NB4 (cell line): ENCODE results near the gene SIN3B.

Experiments
- DNase-seq: peaks from one replicate; pipeline ENCODE4 v3.0.0; 2010; ENCODE audit warnings: low read depth
- H3K4me3 ChIP-seq: one replicate; pipeline ENCODE4 v1.5.1; 2011; ENCODE audit warnings: mild to moderate bottlenecking, low read depth, low read length, moderate library complexity
- MYC ChIP-seq: IDR thresholded peaks from 2 replicates; pipeline ENCODE4 v1.6.1; 2011; ENCODE audit warnings: low read depth, low read length
- POLR2A ChIP-seq: IDR thresholded peaks from 2 replicates; pipeline ENCODE4 v1.6.1; 2011; ENCODE audit warnings: mild to moderate bottlenecking; ENCODE audit not compliant: insufficient read length; ENCODE audit errors: extremely low read depth
- TF ChIP-seq, protein P1 (sequence below): IDR thresholded peaks from 2 replicates; pipeline ENCODE4 v1.6.1; 2011; ENCODE audit warnings: low read depth, low read length
- TF ChIP-seq, protein P2 (sequence below): IDR thresholded peaks from one replicate; pipeline ENCODE4 v1.5.1; 2012; ENCODE audit warnings: low read depth, low read length

Gene SIN3B

DNA sequence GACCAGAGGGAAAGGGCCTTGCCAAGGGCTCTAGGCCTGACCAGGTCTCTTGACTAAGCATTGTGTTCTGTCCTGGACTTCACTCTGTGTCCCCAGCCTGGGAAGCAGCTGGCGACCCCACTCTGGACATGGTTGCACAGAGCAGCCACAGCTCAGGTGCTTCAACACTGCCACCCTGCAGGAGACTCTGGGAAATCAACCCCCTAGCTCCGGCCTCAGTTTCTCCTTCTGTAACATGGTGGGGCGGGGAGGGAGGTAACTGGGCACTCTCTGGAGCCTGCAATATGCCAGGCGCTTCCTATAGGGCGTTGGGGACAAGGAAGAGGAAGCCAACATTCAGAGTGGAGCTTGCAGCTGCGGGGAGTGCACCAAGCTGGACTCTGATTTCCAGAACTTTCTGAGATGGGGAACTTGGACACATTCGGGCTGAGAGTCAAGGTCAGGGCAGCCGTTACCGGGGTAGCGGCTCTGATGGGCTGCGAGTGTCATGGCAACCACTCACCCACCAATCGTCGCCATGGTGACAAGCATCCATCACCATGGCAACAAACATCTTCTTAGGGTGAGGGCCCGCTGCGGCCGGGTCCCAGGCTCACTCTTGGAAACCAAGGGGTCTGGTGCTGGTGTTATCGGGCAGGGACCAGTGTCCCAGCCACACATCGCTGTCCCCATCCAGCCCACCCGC, 72.4 kb downstream of the SIN3B start:
- DNase-seq = no peak
- no peak overlapping the region for H3K4me3 ChIP-seq
- TF ChIP-seq, protein P1, sequence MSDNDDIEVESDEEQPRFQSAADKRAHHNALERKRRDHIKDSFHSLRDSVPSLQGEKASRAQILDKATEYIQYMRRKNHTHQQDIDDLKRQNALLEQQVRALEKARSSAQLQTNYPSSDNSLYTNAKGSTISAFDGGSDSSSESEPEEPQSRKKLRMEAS = no peak
- TF ChIP-seq, protein P2, sequence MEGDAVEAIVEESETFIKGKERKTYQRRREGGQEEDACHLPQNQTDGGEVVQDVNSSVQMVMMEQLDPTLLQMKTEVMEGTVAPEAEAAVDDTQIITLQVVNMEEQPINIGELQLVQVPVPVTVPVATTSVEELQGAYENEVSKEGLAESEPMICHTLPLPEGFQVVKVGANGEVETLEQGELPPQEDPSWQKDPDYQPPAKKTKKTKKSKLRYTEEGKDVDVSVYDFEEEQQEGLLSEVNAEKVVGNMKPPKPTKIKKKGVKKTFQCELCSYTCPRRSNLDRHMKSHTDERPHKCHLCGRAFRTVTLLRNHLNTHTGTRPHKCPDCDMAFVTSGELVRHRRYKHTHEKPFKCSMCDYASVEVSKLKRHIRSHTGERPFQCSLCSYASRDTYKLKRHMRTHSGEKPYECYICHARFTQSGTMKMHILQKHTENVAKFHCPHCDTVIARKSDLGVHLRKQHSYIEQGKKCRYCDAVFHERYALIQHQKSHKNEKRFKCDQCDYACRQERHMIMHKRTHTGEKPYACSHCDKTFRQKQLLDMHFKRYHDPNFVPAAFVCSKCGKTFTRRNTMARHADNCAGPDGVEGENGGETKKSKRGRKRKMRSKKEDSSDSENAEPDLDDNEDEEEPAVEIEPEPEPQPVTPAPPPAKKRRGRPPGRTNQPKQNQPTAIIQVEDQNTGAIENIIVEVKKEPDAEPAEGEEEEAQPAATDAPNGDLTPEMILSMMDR = no peak
- TF ChIP-seq POLR2A = no peak
- TF ChIP-seq MYC = no peak

DNA sequence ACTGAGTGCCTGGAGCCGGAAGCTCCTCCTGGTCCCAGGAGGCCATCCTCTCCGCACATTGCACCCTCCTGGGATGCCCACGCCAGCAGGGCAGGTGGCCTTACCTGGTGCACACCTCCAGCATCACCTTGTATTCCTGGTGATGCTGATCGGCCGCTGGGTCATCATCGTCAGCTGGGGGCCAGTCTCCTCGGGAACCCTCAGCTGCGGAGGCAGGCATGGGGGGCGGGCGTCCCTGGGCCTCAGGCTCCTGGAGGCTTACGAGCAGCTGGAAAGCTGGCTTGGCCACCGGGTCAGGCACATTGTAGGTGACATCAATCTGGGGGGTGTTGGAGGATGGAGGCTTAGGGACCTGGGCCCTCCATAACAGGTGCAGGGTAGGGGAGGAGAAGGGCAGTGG, 73.3 kb downstream of the SIN3B start:
- H3K4me3 ChIP-seq = no peak overlapping the region
- DNase-seq = no peak
- TF ChIP-seq, protein P1 = no peak
- TF ChIP-seq MYC (no peak), POLR2A (no peak)
- TF ChIP-seq, protein P2 = no peak

DNA sequence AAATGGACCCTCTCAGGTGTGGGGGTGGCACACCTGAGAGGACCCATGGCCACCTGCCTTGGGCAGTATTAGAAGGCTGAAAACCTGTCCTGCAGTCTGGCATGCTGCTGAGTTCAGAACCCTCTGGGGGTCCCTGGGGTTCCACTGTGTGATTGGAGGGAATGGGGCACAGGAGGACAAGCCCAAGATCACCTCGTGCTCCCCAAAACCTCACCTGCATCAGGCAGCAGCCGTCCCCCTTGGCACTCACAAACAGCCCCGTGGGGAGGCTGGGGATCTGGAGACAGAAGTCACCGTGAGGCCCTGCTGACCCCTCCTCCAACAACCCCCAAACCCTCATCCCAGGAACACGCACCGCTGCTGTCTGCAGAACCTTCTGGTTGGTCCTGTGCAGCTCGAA, 74.1 kb downstream of the SIN3B start:
- DNase-seq = no peak
- no peak overlapping the region for H3K4me3 ChIP-seq
- TF ChIP-seq, protein P2 = no peak
- TF ChIP-seq, protein P1 = no peak
- no peak for TF ChIP-seq MYC
- no peak for TF ChIP-seq POLR2A

DNA sequence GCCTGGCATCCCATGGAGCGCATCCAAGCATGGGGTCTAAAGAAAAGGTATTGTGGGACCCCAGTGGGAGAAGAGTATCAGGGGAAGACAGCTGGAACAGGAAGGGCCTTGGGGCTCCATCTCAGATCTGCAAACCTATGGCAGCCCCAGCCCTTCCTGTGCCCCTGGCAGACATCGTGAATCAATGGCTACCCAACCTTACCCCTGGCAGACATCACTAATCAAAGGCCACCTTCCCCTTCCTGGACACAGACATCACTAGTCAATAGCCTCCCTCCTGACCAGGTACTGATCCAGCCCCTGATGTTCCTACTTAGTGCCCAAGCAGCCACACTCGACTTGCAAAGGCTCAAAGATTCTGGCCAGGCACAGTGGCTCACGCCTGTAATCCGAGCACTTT, 75.4 kb downstream of the SIN3B start:
- TF ChIP-seq, protein P1 = no peak
- TF ChIP-seq POLR2A = no peak
- TF ChIP-seq, protein P2 = no peak
- TF ChIP-seq MYC = no peak

DNA sequence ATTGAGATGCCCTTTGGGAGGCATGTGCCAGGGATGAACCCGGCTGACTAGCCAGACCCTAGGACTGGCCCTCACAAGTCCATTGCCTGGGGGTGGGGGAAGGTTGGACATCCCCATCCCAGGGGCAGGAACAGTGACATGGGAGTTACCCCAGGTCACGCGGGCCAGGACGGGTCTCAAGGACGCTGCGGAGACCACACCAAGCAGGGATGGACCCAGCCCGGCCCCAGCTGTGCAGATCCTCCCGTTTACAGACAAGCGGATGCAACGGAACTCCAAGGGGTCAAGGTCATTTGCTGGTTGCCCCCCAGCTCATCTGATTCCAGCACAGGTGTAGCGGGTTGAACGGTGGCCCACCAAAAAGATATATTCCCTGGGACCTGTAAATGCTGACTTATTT, 79.6 kb downstream of the SIN3B start:
- DNase-seq = no peak
- TF ChIP-seq, protein P2 = no peak
- TF ChIP-seq, protein P1 = no peak
- no peak for TF ChIP-seq POLR2A
- TF ChIP-seq MYC = no peak
- H3K4me3 ChIP-seq = no peak overlapping the region

More for the DNA sequence above, 75.4 kb downstream of the SIN3B start:
- DNase-seq = no peak
- H3K4me3 ChIP-seq = no peak overlapping the region
